ENCODE results near the gene CHD3. TPM values are rescaled to one million over a fixed set of nuclear protein-coding genes. Genes with fewer than 3 reads are reported as not detected.

Gene CHD3
- total and polyA plus RNA-seq, 2 of the 13 experiments (the other 11 are each of a cell fraction or from before 2014, with no cell fraction given), result 2.7 to 3.7 TPM

GRCh38 chr17:7843536-7844291, 44.9 kb upstream of the CHD3 start (continued):
- TF ChIP-seq GMEB1 (CRISPR knock-in tag; IDR thresholded peaks at IDR 0.05; ENCODE audit: borderline replicate concordance), result 0 out of 2 replicates have a peak, but pooled peaks have one; percentile 34
- TF ChIP-seq ZNF766 (CRISPR knock-in tag; IDR thresholded peaks at IDR 0.05; ENCODE audit: borderline replicate concordance), result no peak
- TF ChIP-seq NR2F1 (CRISPR knock-in tag; IDR thresholded peaks at IDR 0.05), result no peak
- no peak for TF ChIP-seq ZNF335 (CRISPR knock-in tag; IDR thresholded peaks at IDR 0.05)
- TF ChIP-seq, protein P1, sequence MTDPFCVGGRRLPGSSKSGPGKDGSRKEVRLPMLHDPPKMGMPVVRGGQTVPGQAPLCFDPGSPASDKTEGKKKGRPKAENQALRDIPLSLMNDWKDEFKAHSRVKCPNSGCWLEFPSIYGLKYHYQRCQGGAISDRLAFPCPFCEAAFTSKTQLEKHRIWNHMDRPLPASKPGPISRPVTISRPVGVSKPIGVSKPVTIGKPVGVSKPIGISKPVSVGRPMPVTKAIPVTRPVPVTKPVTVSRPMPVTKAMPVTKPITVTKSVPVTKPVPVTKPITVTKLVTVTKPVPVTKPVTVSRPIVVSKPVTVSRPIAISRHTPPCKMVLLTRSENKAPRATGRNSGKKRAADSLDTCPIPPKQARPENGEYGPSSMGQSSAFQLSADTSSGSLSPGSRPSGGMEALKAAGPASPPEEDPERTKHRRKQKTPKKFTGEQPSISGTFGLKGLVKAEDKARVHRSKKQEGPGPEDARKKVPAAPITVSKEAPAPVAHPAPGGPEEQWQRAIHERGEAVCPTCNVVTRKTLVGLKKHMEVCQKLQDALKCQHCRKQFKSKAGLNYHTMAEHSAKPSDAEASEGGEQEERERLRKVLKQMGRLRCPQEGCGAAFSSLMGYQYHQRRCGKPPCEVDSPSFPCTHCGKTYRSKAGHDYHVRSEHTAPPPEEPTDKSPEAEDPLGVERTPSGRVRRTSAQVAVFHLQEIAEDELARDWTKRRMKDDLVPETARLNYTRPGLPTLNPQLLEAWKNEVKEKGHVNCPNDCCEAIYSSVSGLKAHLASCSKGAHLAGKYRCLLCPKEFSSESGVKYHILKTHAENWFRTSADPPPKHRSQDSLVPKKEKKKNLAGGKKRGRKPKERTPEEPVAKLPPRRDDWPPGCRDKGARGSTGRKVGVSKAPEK (CRISPR knock-in tag; IDR thresholded peaks at IDR 0.05; ENCODE audit: borderline replicate concordance), result no peak
- no peak for TF ChIP-seq ZNF180 (CRISPR knock-in tag; IDR thresholded peaks at IDR 0.05; ENCODE audit: borderline replicate concordance, low read depth)
- no peak for TF ChIP-seq GMEB2 (CRISPR knock-in tag; IDR thresholded peaks at IDR 0.05; ENCODE audit: low read depth)
- TF ChIP-seq HNRNPLL (IDR thresholded peaks at IDR 0.05; ENCODE audit: low read depth, low read length, poor library complexity, severe bottlenecking), result peak; percentile 29
- TF ChIP-seq FOXM1 (CRISPR knock-in tag; IDR thresholded peaks at IDR 0.05), result no peak
- peak; percentile 68; the same call in 1 of the 2 replicates for TF ChIP-seq BORCS8-MEF2B (CRISPR knock-in tag; IDR thresholded peaks at IDR 0.05)
- no peak for TF ChIP-seq RBM39 (IDR thresholded peaks at IDR 0.05; ENCODE audit: low read depth, low read length, poor library complexity, severe bottlenecking)
- TF ChIP-seq NR1H2 (CRISPR knock-in tag; IDR thresholded peaks at IDR 0.05; ENCODE audit: borderline replicate concordance, low read depth), result no peak
- TF ChIP-seq GATAD2A (CRISPR knock-in tag; IDR thresholded peaks at IDR 0.05), result no peak
- no peak for TF ChIP-seq ZNF138 (CRISPR knock-in tag; IDR thresholded peaks at IDR 0.05; ENCODE audit: low read depth)
- TF ChIP-seq AKNA (CRISPR knock-in tag; IDR thresholded peaks at IDR 0.05; ENCODE audit: borderline replicate concordance), result no peak
- peak; percentile 85 for TF ChIP-seq HNF4G (IDR thresholded peaks at IDR 0.05; ENCODE audit: borderline replicate concordance, low read depth, low read length)
- TF ChIP-seq HNF4G (CRISPR knock-in tag; IDR thresholded peaks at IDR 0.05; ENCODE audit: borderline replicate concordance, low read depth), result no peak
